WTC11 (cell line): ENCODE measurements around the gene CTNND1.

Experiments used
- RELA ChIP-seq: sonication (generic); formaldehyde crosslinking; IDR thresholded peaks from 2 replicates; pipeline ENCODE4 v1.8.1; 2022; ENCODE audit warnings: missing genetic modification reagents, mild to moderate bottlenecking, borderline replicate concordance
- TF ChIP-seq, protein P1 (sequence below): sonication (generic); formaldehyde crosslinking; conservative IDR thresholded peaks from 2 replicates; pipeline ENCODE4 v1.8.1; 2023; ENCODE audit warnings: mild to moderate bottlenecking, low read depth, missing genetic modification reagents, moderate library complexity
- TF ChIP-seq, protein P2 (sequence below): fragments of 200-600 bp; IDR thresholded peaks from 2 replicates; pipeline ENCODE4 v1.8.0; 2022; ENCODE audit warnings: antibody characterized with exemption
- TF ChIP-seq, protein P3 (sequence below): sonication (generic); formaldehyde crosslinking; IDR thresholded peaks from 2 replicates; pipeline ENCODE4 v1.8.0; 2022; ENCODE audit warnings: mild to moderate bottlenecking, missing genetic modification reagents

DNA sequence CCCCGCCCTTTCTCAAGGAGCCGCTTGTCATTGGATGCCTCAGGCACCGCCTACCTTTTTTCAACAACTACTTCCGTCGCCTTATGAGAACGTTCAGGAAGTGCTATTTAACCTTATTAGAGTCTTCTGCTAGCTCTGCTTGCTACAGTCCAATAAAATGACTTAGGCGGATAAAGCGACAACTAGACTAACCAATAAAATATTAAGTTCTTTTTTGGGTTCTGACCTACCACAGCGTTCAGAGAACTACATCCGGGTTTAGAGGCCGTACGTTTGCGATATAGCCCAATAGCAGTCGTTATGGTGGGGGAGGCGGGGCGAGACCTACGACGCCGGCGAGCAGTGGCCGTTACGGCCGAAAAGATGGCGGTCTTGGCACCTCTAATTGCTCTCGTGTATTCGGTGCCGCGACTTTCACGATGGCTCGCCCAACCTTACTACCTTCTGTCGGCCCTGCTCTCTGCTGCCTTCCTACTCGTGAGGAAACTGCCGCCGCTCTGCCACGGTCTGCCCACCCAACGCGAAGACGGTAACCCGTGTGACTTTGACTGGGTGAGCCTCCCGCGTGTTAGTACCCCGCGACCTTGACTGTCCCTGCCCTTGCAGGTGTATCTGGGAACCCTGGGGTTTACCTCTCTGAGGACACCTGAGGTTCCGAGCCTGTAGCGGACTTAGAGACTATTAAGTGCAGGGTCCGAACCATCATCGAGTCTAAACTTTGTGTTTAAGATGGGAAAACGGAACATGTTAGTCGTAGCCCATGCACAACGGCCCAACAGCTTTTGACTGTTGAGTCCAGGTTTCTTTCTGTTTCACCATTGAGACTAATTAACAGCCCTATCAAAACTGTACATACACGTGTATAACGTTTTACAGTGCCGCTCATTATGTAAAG is 49.1 kb upstream of the CTNND1 start, which contains the start of gene TMX2:
- TF ChIP-seq, protein P1, sequence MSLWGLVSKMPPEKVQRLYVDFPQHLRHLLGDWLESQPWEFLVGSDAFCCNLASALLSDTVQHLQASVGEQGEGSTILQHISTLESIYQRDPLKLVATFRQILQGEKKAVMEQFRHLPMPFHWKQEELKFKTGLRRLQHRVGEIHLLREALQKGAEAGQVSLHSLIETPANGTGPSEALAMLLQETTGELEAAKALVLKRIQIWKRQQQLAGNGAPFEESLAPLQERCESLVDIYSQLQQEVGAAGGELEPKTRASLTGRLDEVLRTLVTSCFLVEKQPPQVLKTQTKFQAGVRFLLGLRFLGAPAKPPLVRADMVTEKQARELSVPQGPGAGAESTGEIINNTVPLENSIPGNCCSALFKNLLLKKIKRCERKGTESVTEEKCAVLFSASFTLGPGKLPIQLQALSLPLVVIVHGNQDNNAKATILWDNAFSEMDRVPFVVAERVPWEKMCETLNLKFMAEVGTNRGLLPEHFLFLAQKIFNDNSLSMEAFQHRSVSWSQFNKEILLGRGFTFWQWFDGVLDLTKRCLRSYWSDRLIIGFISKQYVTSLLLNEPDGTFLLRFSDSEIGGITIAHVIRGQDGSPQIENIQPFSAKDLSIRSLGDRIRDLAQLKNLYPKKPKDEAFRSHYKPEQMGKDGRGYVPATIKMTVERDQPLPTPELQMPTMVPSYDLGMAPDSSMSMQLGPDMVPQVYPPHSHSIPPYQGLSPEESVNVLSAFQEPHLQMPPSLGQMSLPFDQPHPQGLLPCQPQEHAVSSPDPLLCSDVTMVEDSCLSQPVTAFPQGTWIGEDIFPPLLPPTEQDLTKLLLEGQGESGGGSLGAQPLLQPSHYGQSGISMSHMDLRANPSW: no peak
- no peak for TF ChIP-seq RELA (CRISPR knock-in tag)
- TF ChIP-seq, protein P2, sequence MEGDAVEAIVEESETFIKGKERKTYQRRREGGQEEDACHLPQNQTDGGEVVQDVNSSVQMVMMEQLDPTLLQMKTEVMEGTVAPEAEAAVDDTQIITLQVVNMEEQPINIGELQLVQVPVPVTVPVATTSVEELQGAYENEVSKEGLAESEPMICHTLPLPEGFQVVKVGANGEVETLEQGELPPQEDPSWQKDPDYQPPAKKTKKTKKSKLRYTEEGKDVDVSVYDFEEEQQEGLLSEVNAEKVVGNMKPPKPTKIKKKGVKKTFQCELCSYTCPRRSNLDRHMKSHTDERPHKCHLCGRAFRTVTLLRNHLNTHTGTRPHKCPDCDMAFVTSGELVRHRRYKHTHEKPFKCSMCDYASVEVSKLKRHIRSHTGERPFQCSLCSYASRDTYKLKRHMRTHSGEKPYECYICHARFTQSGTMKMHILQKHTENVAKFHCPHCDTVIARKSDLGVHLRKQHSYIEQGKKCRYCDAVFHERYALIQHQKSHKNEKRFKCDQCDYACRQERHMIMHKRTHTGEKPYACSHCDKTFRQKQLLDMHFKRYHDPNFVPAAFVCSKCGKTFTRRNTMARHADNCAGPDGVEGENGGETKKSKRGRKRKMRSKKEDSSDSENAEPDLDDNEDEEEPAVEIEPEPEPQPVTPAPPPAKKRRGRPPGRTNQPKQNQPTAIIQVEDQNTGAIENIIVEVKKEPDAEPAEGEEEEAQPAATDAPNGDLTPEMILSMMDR: no peak
- TF ChIP-seq, protein P3, sequence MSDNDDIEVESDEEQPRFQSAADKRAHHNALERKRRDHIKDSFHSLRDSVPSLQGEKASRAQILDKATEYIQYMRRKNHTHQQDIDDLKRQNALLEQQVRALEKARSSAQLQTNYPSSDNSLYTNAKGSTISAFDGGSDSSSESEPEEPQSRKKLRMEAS: peak; percentile 89
